COLO668 (cell line): ENCODE results near the gene SYNJ1.
"Not testable (repeated sequence)": the region's sequence is repeated elsewhere in the genome, so short reads cannot be mapped to it uniquely, and the experiment has no call there.

Source experiments
- DNase-seq: peaks from one replicate; lab custom pipeline; 2025; ENCODE audit not compliant: unreplicated experiment; lab: John Stamatoyannopoulos, UW

SYNJ1 gene

GRCh38 chr21:32626621-32627196 is 101.1 kb downstream of the SYNJ1 start:
- DNase-seq = no peak

GRCh38 chr21:32618218-32618617 is 109.6 kb downstream of the SYNJ1 start:
- not testable (repeated sequence) for DNase-seq

- no peak for DNase-seq
Measured at GRCh38 chr21:32613436-32614043, 114.3 kb downstream of the SYNJ1 start.

GRCh38 chr21:32612999-32613337 is 114.8 kb downstream of the SYNJ1 start:
- DNase-seq = no peak

GRCh38 chr21:32612075-32612998 is 115.5 kb downstream of the SYNJ1 start, which contains the start of gene CFAP298:
Gene CFAP298, minus strand, starts transcription at chr21:32612377. Its CDS starts 134 bp downstream, at chr21:32612243.
- peak; percentile 90 for DNase-seq

GRCh38 chr21:32611471-32611997 is 116.3 kb downstream of the SYNJ1 start:
- peak; percentile 50 for DNase-seq

- not testable (repeated sequence) for DNase-seq
Measured at GRCh38 chr21:32610940-32611339, 116.9 kb downstream of the SYNJ1 start.

- no peak for DNase-seq
Measured at GRCh38 chr21:32608851-32609250, 119.0 kb downstream of the SYNJ1 start.

GRCh38 chr21:32605469-32605868 is 122.3 kb downstream of the SYNJ1 start:
- no peak for DNase-seq

- DNase-seq = no peak
Measured at GRCh38 chr21:32604464-32604863, 123.3 kb downstream of the SYNJ1 start.

- DNase-seq = no peak
Measured at GRCh38 chr21:32603131-32603530, 124.7 kb downstream of the SYNJ1 start.

- DNase-seq = no peak
Measured at GRCh38 chr21:32602099-32602498, 125.7 kb downstream of the SYNJ1 start.

- no peak for DNase-seq
Measured at GRCh38 chr21:32599526-32599925, 128.3 kb downstream of the SYNJ1 start.

- DNase-seq = no peak
Measured at GRCh38 chr21:32599091-32599490, 128.7 kb downstream of the SYNJ1 start.

- peak; percentile 25 for DNase-seq
Measured at GRCh38 chr21:32597205-32597604, 130.6 kb downstream of the SYNJ1 start.

- no peak for DNase-seq
Measured at GRCh38 chr21:32595431-32595830, 132.4 kb downstream of the SYNJ1 start.

- no peak for DNase-seq
Measured at GRCh38 chr21:32593690-32594089, 134.1 kb downstream of the SYNJ1 start.

GRCh38 chr21:32592929-32593502 is 134.8 kb downstream of the SYNJ1 start:
- DNase-seq = no peak

- DNase-seq = no peak
Measured at GRCh38 chr21:32590130-32590529, 137.7 kb downstream of the SYNJ1 start.

- DNase-seq = no peak
Measured at GRCh38 chr21:32587651-32588050, 140.2 kb downstream of the SYNJ1 start.

- DNase-seq = no peak
Measured at GRCh38 chr21:32587120-32587519, 140.7 kb downstream of the SYNJ1 start.
